GM23338 (cell line): Measurements from ENCODE around the gene IGSF11. TPM values are rescaled to one million over a fixed set of nuclear protein-coding genes. Genes with fewer than 3 reads are reported as not detected.

Experiments
- ATAC-seq: fragments of 200-7000 bp; cut with Tn5 transposase; 3 replicates; pipeline ENCODE4 v1.9.1; 2020
- DNase-seq: peaks from one replicate; pipeline ENCODE4 v3.0.0-alpha.2; 2015; ENCODE audit warnings: low spot score
- H2AFZ ChIP-seq: fragments of 200-600 bp; sonication (generic); 2 replicates; pipeline ENCODE4 v1.8.0; 2016; ENCODE audit warnings: antibody characterized with exemption, mild to moderate bottlenecking, moderate library complexity
- H3F3A ChIP-seq: fragments of 200-600 bp; sonication (generic); replicated peaks from 2 replicates; pipeline ENCODE4 v1.8.0; 2017; ENCODE audit warnings: antibody characterized with exemption, mixed run types, low read depth
- H3K27ac ChIP-seq: fragments of 200-600 bp; sonication (generic); 2 replicates; pipeline ENCODE4 v1.6.1; 2016; ENCODE audit warnings: low read depth
- H3K27me3 ChIP-seq: fragments of 200-600 bp; sonication (generic); 2 replicates; pipeline ENCODE4 v1.8.0; 2016; ENCODE audit warnings: mild to moderate bottlenecking, mixed run types, moderate library complexity; ENCODE audit not compliant: insufficient read depth
- H3K36me3 ChIP-seq: fragments of 200-600 bp; sonication (generic); 2 replicates; pipeline ENCODE4 v1.8.0; 2016; ENCODE audit warnings: mild to moderate bottlenecking; ENCODE audit not compliant: insufficient read depth
- H3K4me1 ChIP-seq: fragments of 200-600 bp; sonication (generic); 2 replicates; pipeline ENCODE4 v1.8.0; 2016; ENCODE audit warnings: mild to moderate bottlenecking, moderate library complexity; ENCODE audit not compliant: insufficient read depth
- H3K4me2 ChIP-seq: fragments of 200-600 bp; sonication (generic); 2 replicates; pipeline ENCODE4 v1.7.1; 2017; ENCODE audit warnings: mixed run types
- H3K4me3 ChIP-seq: fragments of 200-600 bp; sonication (generic); 2 replicates; pipeline ENCODE4 v1.6.1; 2016; ENCODE audit warnings: mixed run types
- H3K79me2 ChIP-seq: fragments of 200-600 bp; sonication (generic); replicated peaks from 2 replicates; pipeline ENCODE4 v1.8.0; 2017; ENCODE audit warnings: mild to moderate bottlenecking; ENCODE audit not compliant: insufficient read depth
- H3K9me2 ChIP-seq: fragments of 200-600 bp; sonication (generic); 2 replicates; pipeline ENCODE4 v1.8.0; 2017; ENCODE audit not compliant: insufficient read depth
- H4K20me1 ChIP-seq: fragments of 200-600 bp; sonication (generic); replicated peaks from 2 replicates; pipeline ENCODE4 v1.8.0; 2017; ENCODE audit warnings: mild to moderate bottlenecking; ENCODE audit not compliant: insufficient read depth
- H3K27ac Mint-ChIP-seq: 2 replicates; pipeline ENCODE4 v1.8.0; 2020; ENCODE audit warnings: inconsistent platforms, mild to moderate bottlenecking, moderate library complexity, mixed read lengths
- H3K27me3 Mint-ChIP-seq: 3 replicates; pipeline ENCODE4 v1.8.0; 2022; ENCODE audit warnings: low read depth, mild to moderate bottlenecking, moderate library complexity, mixed read lengths, inconsistent platforms; ENCODE audit not compliant: insufficient read depth, poor library complexity
- H3K36me3 Mint-ChIP-seq: 3 replicates; pipeline ENCODE4 v1.8.0; 2021; ENCODE audit warnings: low read depth, mild to moderate bottlenecking, inconsistent platforms, moderate library complexity, mixed read lengths
- H3K4me1 Mint-ChIP-seq: 3 replicates; pipeline ENCODE4 v1.8.0; 2020; ENCODE audit warnings: mild to moderate bottlenecking, inconsistent platforms, mixed read lengths
- H3K4me3 Mint-ChIP-seq: 3 replicates; pipeline ENCODE4 v1.8.0; 2021; ENCODE audit warnings: moderate library complexity, mild to moderate bottlenecking, inconsistent platforms, mixed read lengths
- H3K9me3 Mint-ChIP-seq: 3 replicates; pipeline ENCODE4 v1.8.0; 2020; ENCODE audit warnings: moderate library complexity, mild to moderate bottlenecking, inconsistent platforms, mixed read lengths
- CREB1 ChIP-seq: fragments of 250-450 bp; sonication (Bioruptor Pico); IDR thresholded peaks from 2 replicates; pipeline ENCODE4 v1.5.0; 2020; ENCODE audit warnings: low read depth, mild to moderate bottlenecking, moderate library complexity
- EZH2 ChIP-seq: fragments of 200-600 bp; sonication (generic); IDR thresholded peaks from one replicate; pipeline ENCODE4 v1.8.0; 2017; ENCODE audit warnings: antibody characterized with exemption, mild to moderate bottlenecking, low read depth; ENCODE audit not compliant: unreplicated experiment
- EZH2phosphoT487 ChIP-seq: fragments of 200-600 bp; sonication (generic); IDR thresholded peaks from one replicate; pipeline ENCODE4 v1.8.1; 2018; ENCODE audit warnings: antibody characterized with exemption; ENCODE audit not compliant: unreplicated experiment
- JUNB ChIP-seq: IDR thresholded peaks from one replicate; pipeline ENCODE4 v1.6.1; 2016; ENCODE audit warnings: antibody characterized with exemption; ENCODE audit not compliant: unreplicated experiment
- NANOG ChIP-seq: IDR thresholded peaks from 2 replicates; pipeline ENCODE4 v1.6.1; 2016; ENCODE audit warnings: antibody characterized with exemption, borderline replicate concordance
- POLR2AphosphoS5 ChIP-seq: IDR thresholded peaks from 2 replicates; pipeline ENCODE4 v1.6.1; 2016; ENCODE audit warnings: antibody characterized with exemption, low read depth
- REST ChIP-seq: IDR thresholded peaks from one replicate; pipeline ENCODE4 v1.6.1; 2018; ENCODE audit warnings: antibody characterized with exemption; ENCODE audit not compliant: unreplicated experiment
- STAT1 ChIP-seq: IDR thresholded peaks from one replicate; pipeline ENCODE4 v1.6.1; 2016; ENCODE audit warnings: antibody characterized with exemption; ENCODE audit not compliant: unreplicated experiment
- ZNF331 ChIP-seq: fragments of 250-450 bp; sonication (Bioruptor Pico); IDR thresholded peaks from 2 replicates; pipeline ENCODE4 v1.5.0; 2020; ENCODE audit warnings: low read depth, mild to moderate bottlenecking, moderate library complexity
- ZNF462 ChIP-seq: fragments of 250-450 bp; sonication (Bioruptor Pico); IDR thresholded peaks from 2 replicates; pipeline ENCODE4 v1.5.0; 2020; ENCODE audit warnings: mild to moderate bottlenecking, moderate library complexity
- polyA plus RNA-seq: library from polyadenylated mRNA; unstranded; fragments of >200 nt; fragmentation: Nextera tagmentation; extraction: Ambion mirVana; gene quantifications from 2 replicates; pipeline ENCODE4 v1.2.1, GENCODE V29; 2016
- total RNA-seq: library from RNA; depleted of rRNA; stranded (reverse); fragments of >200 nt; shearing (Covaris generic); gene quantifications from 2 replicates; pipeline ENCODE4 v1.2.3, GENCODE V29; 2014
- TF ChIP-seq, protein P1 (sequence below), 2 experiments: fragments of 200-600 bp in 1 of 2; sonication (generic) in 1 of 2; conservative IDR thresholded peaks; 2 replicates each; pipeline versions ENCODE4 v1.5.1 to v1.6.1; 2016 to 2017; ENCODE audit warnings: antibody characterized with exemption in 2 of 2, low read depth in 2 of 2, mild to moderate bottlenecking in 2 of 2, moderate library complexity in 1 of 2
- TF ChIP-seq, protein P2 (sequence below): IDR thresholded peaks from 2 replicates; pipeline ENCODE4 v1.6.1; 2016; ENCODE audit warnings: antibody characterized with exemption

Gene IGSF11
- total and polyA plus RNA-seq, 2 experiments from 2014 or later: 0.68 to 1.8 TPM

- H3K36me3 ChIP-seq: no peaks in the 10 kb centered on the region
- H3K79me2 ChIP-seq: no peaks in the 10 kb centered on the region
- ATAC-seq (no peak), DNase-seq (no peak)
- H3K27me3 Mint-ChIP-seq: no peaks in the 10 kb centered on the region
- no peak overlapping the region for H3K27ac ChIP-seq
- H3K4me3 Mint-ChIP-seq: no peak overlapping the region
- no peaks in the 10 kb centered on the region for H3K9me3 Mint-ChIP-seq
- H3F3A ChIP-seq: no peaks in the 10 kb centered on the region
- H3K27ac Mint-ChIP-seq: no peak overlapping the region
- no peaks in the 10 kb centered on the region for H3K9me2 ChIP-seq
- TF ChIP-seq NANOG: no peak
- TF ChIP-seq, protein P1, sequence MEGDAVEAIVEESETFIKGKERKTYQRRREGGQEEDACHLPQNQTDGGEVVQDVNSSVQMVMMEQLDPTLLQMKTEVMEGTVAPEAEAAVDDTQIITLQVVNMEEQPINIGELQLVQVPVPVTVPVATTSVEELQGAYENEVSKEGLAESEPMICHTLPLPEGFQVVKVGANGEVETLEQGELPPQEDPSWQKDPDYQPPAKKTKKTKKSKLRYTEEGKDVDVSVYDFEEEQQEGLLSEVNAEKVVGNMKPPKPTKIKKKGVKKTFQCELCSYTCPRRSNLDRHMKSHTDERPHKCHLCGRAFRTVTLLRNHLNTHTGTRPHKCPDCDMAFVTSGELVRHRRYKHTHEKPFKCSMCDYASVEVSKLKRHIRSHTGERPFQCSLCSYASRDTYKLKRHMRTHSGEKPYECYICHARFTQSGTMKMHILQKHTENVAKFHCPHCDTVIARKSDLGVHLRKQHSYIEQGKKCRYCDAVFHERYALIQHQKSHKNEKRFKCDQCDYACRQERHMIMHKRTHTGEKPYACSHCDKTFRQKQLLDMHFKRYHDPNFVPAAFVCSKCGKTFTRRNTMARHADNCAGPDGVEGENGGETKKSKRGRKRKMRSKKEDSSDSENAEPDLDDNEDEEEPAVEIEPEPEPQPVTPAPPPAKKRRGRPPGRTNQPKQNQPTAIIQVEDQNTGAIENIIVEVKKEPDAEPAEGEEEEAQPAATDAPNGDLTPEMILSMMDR (conservative IDR thresholded peaks at IDR 0.05; ENCODE audit: low read depth in 2 of 2): no peak
- TF ChIP-seq CREB1 (CRISPR knock-in tag): no peak
- no peak for TF ChIP-seq ZNF462 (CRISPR knock-in tag)
- TF ChIP-seq POLR2AphosphoS5: no peak
- TF ChIP-seq EZH2phosphoT487: no peak
- TF ChIP-seq STAT1: no peak
- no peak for TF ChIP-seq ZNF331 (CRISPR knock-in tag)
- no peak for TF ChIP-seq JUNB
- TF ChIP-seq, protein P2, sequence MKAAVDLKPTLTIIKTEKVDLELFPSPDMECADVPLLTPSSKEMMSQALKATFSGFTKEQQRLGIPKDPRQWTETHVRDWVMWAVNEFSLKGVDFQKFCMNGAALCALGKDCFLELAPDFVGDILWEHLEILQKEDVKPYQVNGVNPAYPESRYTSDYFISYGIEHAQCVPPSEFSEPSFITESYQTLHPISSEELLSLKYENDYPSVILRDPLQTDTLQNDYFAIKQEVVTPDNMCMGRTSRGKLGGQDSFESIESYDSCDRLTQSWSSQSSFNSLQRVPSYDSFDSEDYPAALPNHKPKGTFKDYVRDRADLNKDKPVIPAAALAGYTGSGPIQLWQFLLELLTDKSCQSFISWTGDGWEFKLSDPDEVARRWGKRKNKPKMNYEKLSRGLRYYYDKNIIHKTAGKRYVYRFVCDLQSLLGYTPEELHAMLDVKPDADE: no peak
- TF ChIP-seq EZH2: no peak
- no peak for TF ChIP-seq REST
- no peak overlapping the region for H3K4me3 ChIP-seq
- H2AFZ ChIP-seq: no peak overlapping the region
- no peaks in the 10 kb centered on the region for H4K20me1 ChIP-seq
- no peaks in the 10 kb centered on the region for H3K4me1 ChIP-seq
- no peaks in the 10 kb centered on the region for H3K27me3 ChIP-seq
- no peaks in the 10 kb centered on the region for H3K36me3 Mint-ChIP-seq
- H3K4me2 ChIP-seq: no peak overlapping the region
- H3K4me1 Mint-ChIP-seq: peaks cover 9% of the 10 kb centered on the region; the same call in 2 of the 3 replicates
Observed at GRCh38 chr3:118997190-118997589, 37.5 kb downstream of the IGSF11 start.
